Measurements from ENCODE around the gene AQP5. TPM values are rescaled to one million over a fixed set of nuclear protein-coding genes. Genes with fewer than 3 reads are reported as not detected.
A peak's percentile ranks its signal among the peaks of the same experiment; 100 is the strongest.

The AQP5 gene
- total RNA-seq, 1 experiment from 2014 or later: 0.31 TPM

- Histone ChIP-seq H3F3A (ENCODE audit: insufficient read depth, low read depth) (no peaks in the 10 kb centered on the region), H2AFZ (no peak overlapping the region), H3K79me2 (ENCODE audit: low read depth) (no peaks in the 10 kb centered on the region), H3K9me3 (ENCODE audit: insufficient read depth, low read depth) (no peaks in the 10 kb centered on the region), H3K27ac (no peak overlapping the region), H3K36me3 (ENCODE audit: low read depth) (no peaks in the 10 kb centered on the region), H4K20me1 (ENCODE audit: insufficient read depth) (no peaks in the 10 kb centered on the region), H3K9me2 (ENCODE audit: insufficient read depth) (no peaks in the 10 kb centered on the region), H3K4me2 (no peak overlapping the region), H3K27me3 (ENCODE audit: insufficient read depth, low read depth) (no peaks in the 10 kb centered on the region), H3K4me3 (no peak overlapping the region), H3K4me1 (replicated peaks; ENCODE audit: insufficient read depth) (no peaks in the 10 kb centered on the region; the same call in 1 of the 2 replicates)
- no TSS peak for BruUV-seq (replicated peaks)
- CTCF ChIA-PET: no interaction called here
- intact Hi-C loops (cut with micrococcal nuclease; ENCODE audit: unreplicated experiment): no loop called here
- peak in 1 of 2 experiments; percentile 52 for DNase-seq
- POLR2A ChIA-PET (ENCODE audit: unreplicated experiment): no interaction called here
- TF ChIP-seq EZH2 (IDR thresholded peaks at IDR 0.05; ENCODE audit: low read depth) (no peak), CTCF (conservative IDR thresholded peaks at IDR 0.05) (no peak)
These were observed 41.3 kb upstream of the AQP5 start for GRCh38 chr12:49920241-49920914.

GRCh38 chr12:49920915-49921286 is 40.8 kb upstream of the AQP5 start:
- Histone ChIP-seq H3F3A (ENCODE audit: insufficient read depth, low read depth) (no peaks in the 10 kb centered on the region), H3K27me3 (ENCODE audit: insufficient read depth, low read depth) (no peaks in the 10 kb centered on the region), H3K4me3 (no peak overlapping the region), H2AFZ (no peak overlapping the region), H3K79me2 (ENCODE audit: low read depth) (no peaks in the 10 kb centered on the region), H3K4me2 (no peak overlapping the region), H3K9me2 (ENCODE audit: insufficient read depth) (no peaks in the 10 kb centered on the region), H3K9me3 (ENCODE audit: insufficient read depth, low read depth) (no peaks in the 10 kb centered on the region), H4K20me1 (ENCODE audit: insufficient read depth) (no peaks in the 10 kb centered on the region), H3K36me3 (ENCODE audit: low read depth) (no peaks in the 10 kb centered on the region), H3K4me1 (replicated peaks; ENCODE audit: insufficient read depth) (no peaks in the 10 kb centered on the region; the same call in 1 of the 2 replicates), H3K27ac (no peak overlapping the region)
- CTCF ChIA-PET: no interaction called here
- POLR2A ChIA-PET (ENCODE audit: unreplicated experiment): no interaction called here
- no peak for DNase-seq
- intact Hi-C loops (cut with micrococcal nuclease; ENCODE audit: unreplicated experiment): no loop called here
- TF ChIP-seq CTCF (conservative IDR thresholded peaks at IDR 0.05) (no peak), EZH2 (IDR thresholded peaks at IDR 0.05; ENCODE audit: low read depth) (no peak)
- BruUV-seq (replicated peaks): no TSS peak

GRCh38 chr12:49921299-49921698 is 40.4 kb upstream of the AQP5 start:
- intact Hi-C loops (cut with micrococcal nuclease; ENCODE audit: unreplicated experiment): no loop called here
- Histone ChIP-seq H3K79me2 (ENCODE audit: low read depth) (no peaks in the 10 kb centered on the region), H3F3A (ENCODE audit: insufficient read depth, low read depth) (no peaks in the 10 kb centered on the region), H2AFZ (no peak overlapping the region), H3K4me2 (no peak overlapping the region), H3K27me3 (ENCODE audit: insufficient read depth, low read depth) (no peaks in the 10 kb centered on the region), H3K9me3 (ENCODE audit: insufficient read depth, low read depth) (no peaks in the 10 kb centered on the region), H3K4me1 (replicated peaks; ENCODE audit: insufficient read depth) (no peaks in the 10 kb centered on the region; the same call in 1 of the 2 replicates), H3K4me3 (no peak overlapping the region), H3K27ac (no peak overlapping the region), H3K36me3 (ENCODE audit: low read depth) (no peaks in the 10 kb centered on the region), H4K20me1 (ENCODE audit: insufficient read depth) (no peaks in the 10 kb centered on the region), H3K9me2 (ENCODE audit: insufficient read depth) (no peaks in the 10 kb centered on the region)
- TF ChIP-seq EZH2 (IDR thresholded peaks at IDR 0.05; ENCODE audit: low read depth): no peak
- no peak for TF ChIP-seq CTCF (conservative IDR thresholded peaks at IDR 0.05)
- ChIA-PET CTCF (no interaction called here), POLR2A (ENCODE audit: unreplicated experiment) (no interaction called here)
- no peak for DNase-seq
- BruUV-seq (replicated peaks): no TSS peak

Data from PC-9 (cell line).